Stimulated activated CD4-positive, alpha-beta T cell treated with anti-CD3 and anti-CD28 coated beads, Interleukin-12 subunit alpha, Interleukin-12 subunit beta, amount 100 ng/mL, for 4 hours (primary cell): Measurements from ENCODE around the gene PSMG4.

Experiments used
- DNase-seq: peaks from one replicate; pipeline ENCODE4 v3.0.0-alpha.2; 2020

PSMG4 gene

DNA sequence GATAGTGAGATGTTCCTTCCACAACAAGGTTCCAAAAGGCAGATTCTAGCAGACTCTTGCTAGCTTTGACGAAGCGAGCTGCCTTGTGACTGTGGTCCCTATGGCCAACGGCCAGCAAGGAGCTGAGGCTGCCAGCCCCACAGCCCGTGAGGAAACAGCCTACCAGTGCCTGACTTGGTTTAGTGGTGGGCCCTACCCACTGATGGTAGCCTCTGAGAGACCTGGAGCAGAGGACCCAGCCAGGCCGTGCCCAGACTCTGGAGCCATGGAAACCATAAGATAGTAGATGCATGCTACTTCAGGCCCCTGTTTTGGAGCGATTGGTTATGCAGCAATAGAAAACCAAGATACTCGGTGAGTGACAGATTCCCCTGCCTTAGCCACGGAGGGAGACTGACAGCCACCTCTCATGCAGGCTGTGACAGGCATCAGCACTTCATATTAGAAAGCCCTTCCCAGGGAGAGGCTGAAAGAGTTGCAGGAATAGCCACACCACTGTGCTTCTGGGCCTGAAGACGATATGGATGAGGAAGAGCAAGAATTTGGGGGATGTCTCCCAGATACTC lies 19.2 kb downstream of the PSMG4 start:
- DNase-seq, result no peak

DNA sequence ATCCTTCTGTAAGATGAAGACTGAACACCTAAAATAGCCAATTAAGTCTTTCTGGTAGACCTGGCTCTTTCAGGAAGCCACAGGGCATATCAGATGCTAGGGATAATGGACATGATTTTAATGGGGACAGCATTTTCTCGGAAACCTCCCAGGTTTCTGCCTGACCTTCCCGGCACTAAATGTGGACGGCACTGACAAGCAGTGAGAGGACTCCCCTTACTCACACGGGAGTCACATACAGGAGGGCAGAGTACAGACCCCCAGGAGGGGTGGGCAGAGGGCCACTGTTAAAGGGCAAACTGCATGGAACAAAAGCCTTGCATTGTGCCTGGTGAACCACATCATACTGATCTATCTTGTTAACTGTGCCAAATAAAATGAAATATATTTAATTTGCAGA lies 19.9 kb downstream of the PSMG4 start:
- DNase-seq, result no peak

DNA sequence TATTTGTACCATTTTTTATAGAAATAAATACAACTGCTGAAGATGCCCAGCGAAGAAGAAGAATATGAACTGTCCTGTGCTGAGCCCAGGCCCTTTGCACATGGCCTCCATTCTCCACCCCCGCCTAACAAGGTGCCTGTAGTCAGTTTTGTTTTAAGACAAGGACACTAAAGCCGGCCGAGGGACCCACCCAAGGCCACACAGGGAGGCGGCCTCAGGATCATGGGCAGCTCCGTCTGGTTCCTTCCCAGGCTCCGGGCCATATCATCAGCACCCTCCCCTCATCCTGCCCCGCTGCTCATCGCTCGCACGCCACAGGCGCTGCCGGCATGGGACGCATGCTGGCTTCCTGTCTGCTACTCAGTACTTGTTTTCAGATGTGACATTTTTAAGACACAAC lies 21.3 kb downstream of the PSMG4 start:
- DNase-seq, result no peak

DNA sequence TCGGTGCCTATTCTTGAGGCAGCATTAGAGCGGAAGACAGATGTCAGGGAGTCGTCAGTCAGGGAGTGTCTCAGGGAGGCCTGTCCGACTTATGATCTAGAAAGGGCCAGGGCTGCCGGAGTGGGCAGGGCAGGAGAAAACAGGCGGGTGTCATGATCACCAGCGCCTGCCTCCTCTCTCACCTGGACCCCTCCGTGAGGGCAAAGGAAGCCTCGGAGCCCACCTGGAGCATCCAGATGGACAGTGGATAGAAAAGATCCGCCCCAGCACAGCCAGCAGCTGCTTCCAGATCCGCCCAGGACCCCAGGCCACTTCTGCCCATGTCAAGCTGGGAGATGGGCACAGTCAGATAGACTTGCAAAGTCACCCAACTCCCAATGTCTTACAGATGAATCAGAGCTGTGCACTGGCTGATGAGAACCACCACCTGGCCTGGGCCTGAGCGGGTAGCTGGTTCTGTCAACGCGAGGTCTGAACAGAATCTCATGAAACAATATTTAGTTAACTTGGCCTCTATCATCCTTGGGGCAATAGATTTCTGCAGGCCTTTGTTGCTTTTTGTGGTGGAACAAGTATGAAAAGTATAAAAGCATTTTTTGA lies 22.2 kb downstream of the PSMG4 start:
- DNase-seq, result no peak

GRCh38 chr6:3281631-3282475 lies 23.1 kb downstream of the PSMG4 start:
- no peak for DNase-seq

GRCh38 chr6:3282476-3283236 lies 23.9 kb downstream of the PSMG4 start:
- no peak for DNase-seq

DNA sequence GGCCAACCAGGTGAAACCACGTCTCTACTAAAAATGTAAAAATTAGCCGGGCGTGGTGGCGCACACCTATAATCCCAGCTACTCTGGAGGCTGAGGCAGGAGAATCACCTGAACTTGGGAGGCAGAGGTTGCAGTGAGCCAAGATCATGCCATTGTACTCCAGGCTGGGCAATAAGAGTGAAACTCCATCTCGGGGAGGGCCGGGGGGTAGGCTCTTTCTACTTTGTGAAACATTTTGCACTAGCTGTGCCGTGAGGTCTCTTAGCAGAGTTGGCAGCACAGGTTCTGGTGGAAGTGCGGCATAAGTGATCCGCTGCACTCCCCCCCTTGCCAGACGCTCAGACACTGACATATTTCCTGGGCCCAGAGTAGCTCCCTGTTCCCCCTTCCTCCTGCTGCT lies 24.5 kb downstream of the PSMG4 start:
- no peak for DNase-seq

- no peak for DNase-seq
These were observed 25.1 kb downstream of the PSMG4 start for GRCh38 chr6:3283641-3284435.

GRCh38 chr6:3284436-3284876 lies 25.7 kb downstream of the PSMG4 start:
- no peak for DNase-seq

GRCh38 chr6:3285049-3285639 lies 26.4 kb downstream of the PSMG4 start:
- DNase-seq, result no peak

GRCh38 chr6:3285732-3286131 lies 27.0 kb downstream of the PSMG4 start:
- DNase-seq, result no peak

DNA sequence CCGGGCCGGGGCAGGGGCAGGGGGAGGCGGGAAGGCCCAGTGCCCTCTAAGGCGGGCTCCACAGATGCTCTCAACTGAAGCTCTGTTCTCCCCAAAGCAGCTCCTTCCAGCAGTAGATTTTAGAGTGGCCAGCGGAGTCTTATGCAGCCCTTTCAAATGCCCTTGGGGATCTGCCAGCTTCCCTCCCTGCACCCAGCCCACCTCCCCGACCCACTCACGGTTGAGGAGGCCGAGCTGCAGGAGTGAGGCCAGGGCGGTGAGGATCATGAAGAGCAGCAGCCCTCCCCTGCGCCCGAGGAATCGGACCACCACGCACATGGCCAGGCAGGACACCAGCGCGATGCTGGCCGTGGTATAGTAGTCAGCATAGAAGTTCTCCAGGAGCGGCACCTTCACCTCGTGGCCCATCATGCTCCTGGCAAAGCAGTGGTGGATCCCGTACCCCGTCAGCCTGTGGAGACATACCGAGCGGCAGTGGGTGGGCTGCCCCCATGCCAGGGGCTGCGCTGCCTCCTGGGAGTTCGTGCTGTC lies 28.0 kb downstream of the PSMG4 start:
- no peak for DNase-seq

- no peak for DNase-seq
These were observed 28.6 kb downstream of the PSMG4 start for GRCh38 chr6:3287308-3287707.

DNA sequence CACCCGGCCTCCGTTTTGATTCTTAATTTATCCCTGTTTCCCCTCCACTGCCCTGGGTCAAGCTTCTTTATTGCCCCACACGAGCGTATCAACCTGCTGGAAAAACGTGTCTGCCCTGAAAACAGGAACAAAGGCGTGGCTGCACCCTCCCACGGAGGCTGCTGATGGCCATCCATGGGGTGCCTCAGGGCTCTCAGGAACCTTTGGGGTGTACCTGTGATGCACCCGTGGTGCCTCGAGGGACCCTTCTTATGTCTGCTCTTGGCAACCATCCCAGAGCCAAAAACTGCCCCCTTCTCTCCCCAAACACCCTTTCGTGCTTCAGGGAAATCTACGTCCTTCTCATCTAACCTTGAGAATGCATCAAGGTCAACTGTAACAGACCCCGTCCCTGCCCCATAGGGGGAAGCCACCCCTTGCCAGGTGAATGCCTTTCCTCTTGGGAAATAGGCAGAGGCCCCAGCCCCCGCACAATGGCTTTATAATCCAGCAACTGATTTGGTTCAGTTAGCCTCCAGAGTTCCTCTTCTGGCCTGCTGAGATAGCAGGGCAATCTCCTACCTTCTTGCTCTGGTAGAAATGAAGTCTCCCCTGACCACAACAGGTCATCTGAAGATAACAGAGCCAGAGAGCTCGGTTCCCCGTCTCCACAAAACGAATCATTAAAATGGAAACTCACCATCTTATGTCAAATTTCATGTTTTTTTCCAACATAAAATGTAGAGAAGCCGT lies 29.4 kb downstream of the PSMG4 start:
- DNase-seq, result no peak

DNA sequence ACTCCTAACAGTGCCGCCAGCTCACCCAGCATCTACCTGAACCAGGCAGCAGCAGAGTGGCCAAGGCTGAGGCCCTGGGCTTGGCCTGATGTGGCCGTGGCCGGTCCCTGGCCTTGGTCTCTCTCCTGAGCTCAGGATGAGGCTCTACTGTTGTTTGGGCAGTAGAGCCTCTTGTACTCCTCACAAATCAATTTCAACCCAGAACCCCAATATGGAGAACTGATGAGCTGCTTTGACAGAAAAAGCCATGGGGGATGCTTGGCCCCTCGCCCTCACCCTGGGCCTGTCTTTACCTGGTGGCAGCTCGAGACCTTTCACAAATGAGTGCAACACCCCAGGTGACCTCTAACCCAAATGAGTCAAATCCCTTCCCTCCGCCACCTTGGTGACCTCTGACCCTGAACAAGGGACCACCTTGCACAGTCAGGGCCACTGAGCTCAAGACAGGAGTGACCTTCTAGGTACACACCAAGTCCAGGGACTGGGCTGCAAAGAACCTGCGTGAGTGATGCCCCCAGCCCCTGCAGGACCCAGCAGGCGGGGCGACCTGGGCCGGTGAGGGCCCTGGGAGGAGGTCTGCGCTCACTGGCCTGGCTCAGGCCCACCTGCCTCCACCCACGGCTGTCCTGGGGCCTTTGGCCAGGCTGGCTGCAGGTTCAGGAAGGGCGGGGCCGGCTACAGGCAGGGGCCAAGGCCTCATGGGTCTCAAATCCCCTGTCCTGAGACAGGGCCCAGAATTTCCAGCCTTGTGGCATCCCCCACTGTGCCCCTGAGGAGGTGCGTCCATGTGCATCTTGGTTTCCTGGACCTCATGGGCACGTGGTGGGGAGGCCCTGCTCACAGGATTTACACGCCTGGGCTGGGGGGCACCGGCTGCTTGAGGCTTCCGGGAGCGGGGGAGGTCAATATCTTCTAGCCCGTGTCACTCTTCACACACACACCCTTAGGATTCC lies 30.2 kb downstream of the PSMG4 start:
- no peak for DNase-seq

DNA sequence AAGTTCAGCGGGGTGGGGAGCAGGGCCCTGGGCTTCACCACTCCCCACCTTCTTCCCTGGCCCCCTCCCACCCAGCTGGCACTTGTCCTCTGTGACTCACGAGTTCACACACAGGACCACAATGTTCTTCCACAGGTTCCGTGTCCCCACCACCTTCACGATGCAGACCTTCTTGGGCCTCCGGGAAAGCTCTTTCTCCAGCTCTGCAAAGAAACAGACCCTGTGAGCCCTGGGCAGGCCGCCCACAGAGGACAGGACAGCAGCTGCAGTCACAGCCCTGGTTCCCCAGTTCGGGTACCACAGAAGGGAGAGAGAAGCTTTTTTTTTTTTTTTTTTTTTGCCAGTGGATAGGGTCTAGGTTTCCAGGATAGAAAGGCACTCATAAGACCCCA lies 30.9 kb downstream of the PSMG4 start:
- no peak for DNase-seq

DNA sequence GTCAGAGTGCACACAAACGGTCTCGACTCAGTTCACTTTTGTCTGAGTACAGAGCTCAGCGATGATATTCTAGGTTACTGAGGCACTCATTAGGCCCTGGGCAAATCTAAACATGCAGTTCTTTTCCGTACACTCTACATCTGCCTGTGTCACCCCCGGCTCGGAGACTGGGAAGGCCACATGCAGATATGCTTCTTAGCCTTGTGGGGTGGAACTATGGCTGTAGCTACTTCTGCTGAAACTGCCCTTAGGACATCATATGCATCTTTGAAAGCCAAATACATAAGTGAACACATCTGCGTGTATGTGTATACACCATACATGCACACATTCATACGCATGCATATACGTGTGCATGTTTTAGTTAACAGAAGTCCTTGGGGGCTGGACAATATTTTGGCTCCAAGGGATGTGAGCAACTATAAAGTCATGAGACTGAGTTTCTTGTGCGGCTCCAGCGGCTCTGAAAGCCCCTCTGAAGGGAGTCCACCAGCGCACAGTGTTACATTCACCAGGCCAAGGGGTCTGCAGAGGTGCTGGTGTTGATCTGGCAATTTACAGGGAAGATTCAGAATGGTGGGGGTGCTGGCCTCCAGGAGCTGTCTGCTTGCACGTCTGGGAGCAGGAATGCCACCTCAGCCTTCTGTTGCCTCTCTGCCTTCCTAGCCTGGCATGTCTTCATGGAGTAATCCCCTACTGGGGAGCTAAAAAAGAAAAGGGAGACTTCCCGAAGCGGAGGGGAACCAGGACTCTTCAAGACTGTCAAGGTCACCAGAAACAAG lies 31.6 kb downstream of the PSMG4 start:
- no peak for DNase-seq

- no peak for DNase-seq
These were observed 32.1 kb downstream of the PSMG4 start for GRCh38 chr6:3290931-3291211.

DNA sequence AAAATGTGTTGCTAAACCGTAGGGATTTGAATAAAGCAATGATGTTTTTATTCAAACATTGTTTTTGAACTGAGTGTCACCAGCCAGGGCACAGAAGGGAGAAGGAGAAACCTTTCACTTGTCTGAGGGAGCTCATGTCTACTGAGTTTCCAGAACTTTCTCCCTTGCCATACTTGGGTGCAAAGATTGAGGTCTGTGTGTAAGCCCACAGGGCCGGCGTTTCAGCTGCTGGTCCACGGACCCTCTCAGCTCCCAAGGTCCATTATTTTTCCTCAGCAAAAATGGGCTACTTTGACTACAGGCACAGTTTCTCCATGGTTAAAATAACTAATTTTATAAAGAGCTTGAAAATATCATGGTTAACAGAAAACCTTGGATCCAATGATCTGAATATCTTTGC lies 32.6 kb downstream of the PSMG4 start:
- no peak for DNase-seq

DNA sequence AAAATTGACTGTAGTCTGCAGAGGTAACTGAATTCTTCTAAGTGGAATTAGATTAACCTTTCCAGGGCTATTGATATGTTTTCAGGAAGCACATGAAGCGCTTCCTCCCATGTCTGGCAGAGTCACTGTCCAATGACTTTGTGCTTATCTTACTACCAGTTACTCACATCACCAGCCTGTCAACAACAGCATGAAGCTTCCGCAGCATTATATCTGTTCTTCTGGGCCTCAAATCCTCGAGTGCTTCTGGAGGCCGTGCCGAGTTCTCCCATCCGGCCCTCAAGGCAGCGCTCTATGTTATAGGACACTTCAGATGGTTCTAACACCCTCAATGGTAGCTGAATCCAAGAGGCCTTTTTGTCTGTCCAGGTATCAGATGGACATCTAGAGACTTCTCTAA lies 33.2 kb downstream of the PSMG4 start:
- no peak for DNase-seq
